ENCODE measurements around the gene CDC25B. TPM values are rescaled to one million over a fixed set of nuclear protein-coding genes. Genes with fewer than 3 reads are reported as not detected.

CDC25B gene
- total and polyA plus RNA-seq, 2 of the 13 experiments (the other 11 are each of a cell fraction or from before 2014, with no cell fraction given): 14.5 to 19.4 TPM

GRCh38 chr20:3749689-3750531 lies 46.2 kb upstream of the CDC25B start (continued):
- TF ChIP-seq ZNF503 (CRISPR knock-in tag; IDR thresholded peaks at IDR 0.05) (no peak; the same call in 1 of the 2 replicates), ZNF660 (CRISPR knock-in tag; IDR thresholded peaks at IDR 0.05; ENCODE audit: borderline replicate concordance, low read depth) (no peak), TFDP2 (CRISPR knock-in tag; IDR thresholded peaks at IDR 0.05) (no peak; the same call in 1 of the 2 replicates), ZNF10 (CRISPR knock-in tag; IDR thresholded peaks at IDR 0.05; ENCODE audit: borderline replicate concordance, low read depth) (no peak), ZBTB40 (IDR thresholded peaks at IDR 0.05) (no peak), ZBTB40 (CRISPR knock-in tag; IDR thresholded peaks at IDR 0.05) (no peak), ZNF280D (CRISPR knock-in tag; IDR thresholded peaks at IDR 0.05) (0 out of 2 replicates have a peak, but pooled peaks have one; percentile 66), ARID3A (IDR thresholded peaks at IDR 0.05; ENCODE audit: low read depth, low read length) (no peak), YY1 (IDR thresholded peaks at IDR 0.05; ENCODE audit: insufficient read depth, insufficient replicate concordance, low read depth, low read length) (peak; percentile 79)

Data from HepG2 (cell line).